GM21423 (cell line): ENCODE measurements around the gene MCCD1.
A peak's percentile ranks its signal among the peaks of the same experiment; 100 is the strongest.
"Not testable (repeated sequence)": the region's sequence is repeated elsewhere in the genome, so short reads cannot be mapped to it uniquely, and the experiment has no call there.

Experiments used
- ATAC-seq: cut with Tn5 transposase; IDR thresholded peaks from one replicate; pipeline ENCODE4 v1.9.1; 2021; ENCODE audit warnings: mild to moderate bottlenecking, moderate library complexity; ENCODE audit not compliant: unreplicated experiment

MCCD1 gene, protein sequence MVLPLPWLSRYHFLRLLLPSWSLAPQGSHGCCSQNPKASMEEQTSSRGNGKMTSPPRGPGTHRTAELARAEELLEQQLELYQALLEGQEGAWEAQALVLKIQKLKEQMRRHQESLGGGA

DNA sequence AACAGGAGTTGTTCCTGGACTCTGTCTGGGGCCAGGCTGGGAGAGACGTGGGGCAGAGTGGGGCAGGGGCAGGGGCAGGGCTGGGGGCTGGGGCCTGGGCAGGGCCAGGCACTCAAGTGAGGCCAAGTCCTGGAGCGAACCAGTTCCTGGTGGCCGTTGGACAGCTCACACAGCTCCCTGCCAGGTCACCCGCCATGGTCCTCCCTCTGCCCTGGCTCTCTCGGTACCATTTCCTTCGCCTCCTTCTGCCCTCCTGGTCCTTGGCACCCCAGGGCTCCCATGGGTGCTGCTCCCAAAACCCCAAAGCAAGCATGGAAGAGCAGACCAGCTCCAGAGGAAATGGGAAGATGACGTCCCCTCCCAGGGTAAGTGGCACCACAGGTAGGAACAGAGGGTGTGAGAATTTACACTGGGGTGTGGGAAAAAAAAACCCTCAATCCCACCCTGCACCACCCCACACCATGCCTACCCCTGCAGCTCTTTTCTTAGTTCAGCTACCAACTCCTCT, at the start of gene MCCD1:
Gene MCCD1, plus strand, starts transcription at position 142 of the 508 bp plus-strand sequence. Its CDS starts 53 bp downstream, at position 195.
- ATAC-seq: no peak

DNA sequence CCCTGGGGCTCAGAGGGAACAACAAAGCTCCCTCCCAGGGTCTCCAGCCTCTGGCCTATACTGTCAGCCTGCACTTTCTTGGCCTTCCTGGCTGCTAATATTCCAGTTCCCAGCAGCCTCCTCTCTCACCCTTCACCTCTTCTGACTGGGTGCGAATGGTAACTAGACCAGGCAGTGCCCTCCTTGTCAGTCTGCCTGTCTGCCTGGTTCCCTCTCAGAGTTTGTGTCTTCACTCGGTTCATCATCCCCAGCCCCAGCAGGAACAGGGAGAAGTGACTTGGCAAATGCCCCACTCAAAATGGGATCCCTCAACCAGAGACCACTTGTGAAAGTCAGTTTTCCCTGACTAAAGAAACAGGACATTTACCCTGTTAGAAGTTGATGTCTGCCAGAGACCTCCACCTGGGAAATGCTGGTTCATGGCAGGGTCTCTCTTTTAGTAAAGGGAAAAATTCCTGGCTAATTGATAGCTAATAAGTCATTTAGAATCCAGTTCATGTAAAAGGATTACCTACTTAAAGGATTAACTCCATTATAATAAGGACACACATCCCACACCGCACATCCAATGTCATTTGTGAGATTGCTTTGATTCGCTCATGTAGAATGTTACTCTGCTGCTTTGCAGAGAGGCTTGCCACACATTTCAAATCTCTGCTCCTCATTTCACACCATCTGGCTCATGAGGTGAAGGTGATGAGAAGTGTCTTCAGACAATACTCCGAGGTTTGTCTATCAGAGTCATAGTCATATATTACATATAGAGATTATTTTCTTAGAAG, 49.4 kb upstream of the MCCD1 start:
- ATAC-seq: no peak

DNA sequence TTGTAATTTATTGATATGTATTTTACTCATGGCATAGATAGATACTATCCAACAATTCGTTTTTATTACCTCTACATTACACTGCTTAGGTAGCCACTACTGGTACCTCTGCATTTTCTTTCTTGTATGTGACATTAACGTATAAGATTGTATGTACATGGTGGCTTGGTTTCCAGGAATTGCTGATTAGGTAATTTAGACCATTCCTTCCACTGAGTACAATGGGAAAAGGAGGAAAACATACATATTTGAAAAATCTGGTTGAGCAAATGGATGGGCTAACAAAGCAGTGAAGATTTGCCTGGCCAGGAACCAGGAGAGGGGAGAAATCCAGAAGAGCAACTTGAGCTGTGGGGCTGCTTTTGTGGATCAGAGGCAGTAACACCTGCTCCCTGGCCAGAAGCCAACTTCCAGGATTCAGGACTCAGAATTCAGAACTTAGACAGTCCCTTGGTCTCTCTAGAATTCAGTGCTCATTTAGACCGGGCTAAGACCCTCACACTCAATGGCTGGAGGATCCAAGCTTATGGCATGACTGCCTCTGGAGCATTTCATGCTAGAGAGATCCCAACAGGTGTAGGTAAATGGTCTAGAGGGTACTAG, 48.7 kb upstream of the MCCD1 start:
- ATAC-seq: no peak

DNA sequence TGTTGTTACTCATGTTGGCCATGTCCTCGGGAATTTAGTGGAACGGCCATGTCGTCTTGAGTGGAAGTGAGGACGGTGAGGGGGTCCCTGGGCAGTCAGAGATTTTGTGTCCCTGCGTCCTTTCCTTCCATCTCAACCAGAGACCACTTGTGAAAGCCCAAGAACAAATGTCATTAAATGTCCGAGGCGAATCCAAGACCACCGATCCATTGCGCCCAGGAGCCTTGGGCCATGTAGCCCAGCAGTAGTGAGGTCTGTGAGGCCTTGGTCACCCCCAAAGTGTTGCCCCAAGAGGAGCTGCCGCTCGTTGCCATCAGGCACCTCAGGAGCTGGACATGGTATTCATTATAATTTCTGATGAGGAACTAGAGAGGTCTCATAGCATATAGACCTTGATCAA, 48.2 kb upstream of the MCCD1 start:
- ATAC-seq: no peak

DNA sequence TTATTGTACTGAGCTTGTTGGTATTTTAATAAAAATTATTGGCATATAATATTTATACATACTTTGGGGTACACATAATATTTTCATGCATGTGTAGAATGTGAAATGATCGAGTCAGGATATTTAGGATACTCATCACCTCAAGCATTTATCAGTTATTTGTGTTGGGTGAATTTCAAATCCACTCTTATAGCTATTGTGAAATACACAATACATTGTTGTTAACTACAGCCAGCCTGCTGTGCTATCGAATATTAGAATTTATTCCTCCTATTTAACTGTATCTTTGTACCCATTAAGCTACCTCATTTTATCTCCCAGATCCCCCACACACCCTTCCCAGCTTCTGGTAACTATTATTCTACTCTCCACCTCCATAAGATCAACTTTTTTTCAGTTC, 45.4 kb upstream of the MCCD1 start:
- no peak for ATAC-seq

DNA sequence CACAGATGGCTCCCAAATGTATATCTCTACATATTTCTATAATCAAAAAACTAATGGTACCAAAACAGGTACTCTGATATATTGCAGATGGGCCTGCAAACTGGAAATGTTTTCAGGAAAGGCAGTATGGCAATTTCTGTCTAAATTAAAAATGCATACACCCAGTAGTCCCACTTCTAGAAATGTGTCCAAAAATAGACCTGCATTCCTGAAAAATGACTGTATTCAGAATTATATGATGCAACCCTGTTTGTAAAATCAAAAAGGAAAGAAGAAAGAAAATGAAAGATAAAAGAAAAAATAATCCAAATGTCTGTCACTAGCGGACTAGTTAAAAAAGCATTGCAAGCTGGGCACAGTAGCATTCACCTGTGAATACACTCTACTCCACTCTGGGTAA, 43.7 kb upstream of the MCCD1 start:
- no peak for ATAC-seq

DNA sequence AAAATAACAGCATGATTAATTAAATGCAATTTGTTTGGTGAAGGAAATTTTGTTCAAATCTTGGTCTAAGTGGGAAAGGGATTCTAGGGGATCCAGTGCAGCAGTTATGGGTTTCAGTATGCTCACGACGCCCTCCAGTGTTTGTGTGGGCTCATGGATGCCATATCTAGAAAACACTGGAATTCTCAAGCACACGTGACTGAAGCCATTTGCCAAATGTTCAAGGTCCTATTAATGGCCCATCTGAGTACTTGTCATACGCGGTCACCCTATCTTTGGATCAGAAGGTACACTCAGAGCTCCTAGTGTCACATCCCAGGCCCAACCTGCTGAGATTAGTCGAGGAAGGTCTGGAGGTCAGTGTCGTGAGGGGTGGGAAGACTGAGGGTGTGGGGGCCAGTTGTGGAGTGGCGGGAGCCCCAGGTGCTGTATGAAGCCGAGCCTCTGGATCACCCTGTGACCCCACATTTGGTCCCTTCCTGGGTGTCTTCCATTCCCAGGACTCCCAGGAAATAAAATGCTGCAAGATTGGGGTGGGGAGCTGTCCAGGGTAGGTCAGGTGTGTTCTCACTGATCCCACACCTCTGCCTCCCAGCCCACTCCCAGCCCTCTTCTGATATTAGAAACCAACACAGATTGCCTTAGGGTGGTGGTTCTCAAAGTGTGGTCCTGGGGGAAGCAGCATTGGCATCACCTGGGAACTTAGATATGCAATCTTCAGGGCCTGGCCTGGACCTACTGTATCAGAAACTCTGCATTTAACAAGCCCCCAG, 42.5 kb upstream of the MCCD1 start:
- ATAC-seq: not testable (repeated sequence)

DNA sequence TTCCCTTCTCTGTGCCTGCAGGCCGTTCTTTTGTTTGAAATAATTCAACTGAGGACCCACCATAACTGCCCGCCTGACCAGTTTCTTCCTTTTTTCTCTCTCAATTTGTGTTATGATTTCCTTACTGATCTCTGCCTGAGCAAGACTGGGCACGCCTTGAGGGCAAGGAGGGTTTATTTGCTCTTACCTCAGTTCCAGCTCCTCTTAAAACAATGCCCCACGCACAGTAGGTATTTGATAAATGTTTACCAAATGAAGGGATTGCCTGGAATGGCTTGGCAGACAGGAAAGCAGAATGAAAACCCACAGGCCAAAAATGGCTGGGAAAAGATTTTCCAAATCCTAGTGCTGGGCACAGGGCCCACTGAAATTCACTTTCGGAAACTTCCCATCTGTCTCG, 41.1 kb upstream of the MCCD1 start:
- not testable (repeated sequence) for ATAC-seq

DNA sequence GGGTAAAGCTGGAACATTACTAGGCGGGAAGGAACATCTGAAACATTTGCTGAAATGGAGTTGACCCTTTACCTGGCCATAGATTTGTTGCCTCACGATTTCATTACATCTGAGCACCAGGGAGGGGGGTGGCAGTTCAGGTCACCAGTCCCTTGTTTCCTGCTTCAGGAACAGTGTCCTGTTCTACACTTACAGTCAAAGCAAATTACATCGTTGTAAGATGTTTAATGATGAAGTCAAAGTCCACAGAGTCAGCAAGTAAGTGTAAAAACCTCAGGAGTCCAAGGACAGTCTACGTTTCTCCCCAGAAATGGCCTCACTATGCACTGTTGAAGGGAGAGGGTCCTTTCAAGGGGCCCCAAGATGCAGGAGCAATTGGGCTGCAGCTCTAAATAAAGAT, 39.7 kb upstream of the MCCD1 start:
- ATAC-seq: no peak

DNA sequence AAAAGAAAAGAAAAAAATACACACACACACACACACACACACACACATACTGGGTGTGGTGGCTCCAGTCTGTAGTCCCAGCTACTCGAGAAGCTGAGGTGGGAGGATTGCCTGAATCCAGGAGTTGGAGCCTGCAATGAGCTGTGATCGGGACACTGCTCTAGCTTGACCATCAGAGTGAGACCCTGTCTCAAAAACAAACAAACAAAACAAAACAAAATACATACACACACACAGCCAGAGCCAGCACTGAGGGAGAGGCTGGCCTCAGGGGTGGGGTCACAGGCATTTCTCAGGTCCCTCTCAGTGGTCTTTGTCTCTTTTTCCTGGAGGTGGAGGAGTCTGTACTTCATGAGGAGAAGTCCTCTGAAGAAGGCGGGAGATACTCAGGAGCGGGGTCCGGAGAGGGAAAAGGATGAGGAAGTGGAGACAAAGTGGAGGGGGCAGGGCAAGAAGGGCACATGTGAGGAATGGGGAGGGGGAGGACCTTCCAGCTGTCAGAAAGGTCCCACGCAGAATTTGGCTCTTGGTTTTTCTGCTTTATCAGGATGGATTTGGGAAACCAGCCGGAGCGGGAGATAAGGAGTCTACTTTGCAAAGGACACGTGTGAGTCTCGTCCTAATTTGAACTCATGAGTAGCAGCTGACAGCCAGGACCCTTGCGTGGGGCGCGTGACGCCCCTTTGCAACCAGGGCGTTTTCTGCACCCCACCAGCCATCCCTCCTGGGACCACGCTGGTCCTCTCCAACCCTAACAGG, 38.5 kb upstream of the MCCD1 start:
- no peak for ATAC-seq

DNA sequence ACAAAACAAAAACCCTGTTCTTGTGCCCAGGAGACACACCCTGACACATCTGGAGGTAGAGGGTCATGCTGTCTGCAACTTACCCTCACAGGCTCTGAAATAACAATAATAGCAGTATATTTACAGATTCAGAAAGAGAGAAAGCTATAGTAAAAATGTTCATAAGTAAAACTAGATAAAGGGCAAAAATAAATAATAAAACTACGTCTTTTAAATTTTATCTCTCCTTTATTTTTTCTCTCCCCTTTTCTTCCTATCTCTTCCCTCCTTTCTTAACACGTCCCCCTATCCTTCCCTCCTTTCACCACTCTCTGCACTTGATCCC, 35.2 kb upstream of the MCCD1 start:
- not testable (repeated sequence) for ATAC-seq

DNA sequence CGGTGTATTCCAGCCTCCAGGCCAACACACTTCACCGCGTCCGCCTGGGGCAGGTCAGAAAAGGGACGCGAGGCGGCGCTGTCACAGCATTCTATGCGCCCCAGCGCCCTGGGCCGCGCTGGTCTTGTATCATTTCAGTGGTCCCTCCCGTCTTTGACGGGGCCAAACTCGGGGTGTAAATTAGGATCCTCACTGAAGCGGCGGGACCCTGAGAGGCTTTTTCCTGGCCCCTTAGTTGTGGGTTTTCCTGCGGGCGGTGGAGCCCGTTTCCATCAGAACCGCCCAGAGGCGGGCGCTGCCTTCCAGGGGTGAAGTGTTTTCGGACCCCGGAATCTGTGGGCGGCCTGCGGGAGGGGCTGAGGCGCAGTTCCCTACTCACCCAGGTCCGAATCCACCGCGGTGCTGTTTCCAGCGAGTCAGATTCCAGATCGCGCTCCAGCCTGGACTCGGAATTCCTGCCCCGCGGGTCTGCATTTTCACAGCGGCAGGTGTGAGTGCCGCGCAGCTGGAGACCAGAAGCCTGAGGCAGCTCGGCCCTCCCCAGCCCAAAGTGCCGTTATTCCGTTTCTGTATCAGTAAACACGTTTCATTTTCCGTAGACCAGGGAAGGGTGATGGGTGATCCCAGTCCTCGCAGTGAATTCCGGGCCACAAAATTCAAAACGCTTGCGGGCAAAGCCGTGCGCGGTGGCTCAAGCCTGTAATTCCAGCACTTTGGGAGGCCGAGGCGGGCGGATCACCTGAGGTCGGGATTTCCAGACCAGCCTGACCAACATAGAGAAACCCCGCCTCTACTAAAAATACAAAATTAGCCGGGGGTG, 34.7 kb upstream of the MCCD1 start:
- no peak for ATAC-seq

DNA sequence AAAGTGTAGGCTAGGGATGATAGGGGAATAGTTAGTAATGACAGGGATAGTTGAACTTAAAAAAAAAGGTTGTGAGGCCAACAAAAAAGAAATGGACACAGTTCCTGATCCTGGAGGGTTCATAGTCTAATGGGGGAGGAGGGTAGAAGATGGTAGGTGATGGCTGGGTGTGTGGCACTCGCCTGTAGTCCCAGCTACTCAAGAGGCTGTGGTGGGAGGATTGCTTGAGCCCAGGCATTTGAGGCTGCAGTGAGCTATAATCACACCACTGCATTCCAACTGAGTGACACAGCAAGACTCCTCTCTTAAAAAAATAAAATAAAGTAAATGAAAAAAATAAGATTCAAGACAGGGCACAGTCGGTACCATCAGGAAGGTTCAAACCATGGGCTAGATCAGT, 33.2 kb upstream of the MCCD1 start:
- ATAC-seq: no peak

DNA sequence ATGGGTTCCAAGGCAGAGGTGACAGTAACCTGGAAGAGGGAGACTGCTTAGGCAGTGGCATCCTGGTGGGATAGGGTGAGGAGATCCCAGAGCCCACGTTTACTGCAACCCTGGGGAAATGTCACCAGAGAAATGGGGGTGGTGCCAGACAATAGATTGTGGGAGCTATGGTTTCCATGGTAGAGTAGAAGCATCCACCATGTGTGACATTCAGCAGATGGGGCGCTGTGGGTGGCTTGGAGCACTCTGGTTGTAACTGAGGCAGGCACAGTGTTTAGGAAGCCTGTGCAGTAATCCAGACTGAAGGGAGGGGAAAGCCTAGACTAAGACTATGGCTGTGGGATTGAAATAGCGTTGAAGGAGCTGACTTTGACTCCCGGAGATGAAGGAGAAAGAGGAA, 31.9 kb upstream of the MCCD1 start:
- not testable (repeated sequence) for ATAC-seq

DNA sequence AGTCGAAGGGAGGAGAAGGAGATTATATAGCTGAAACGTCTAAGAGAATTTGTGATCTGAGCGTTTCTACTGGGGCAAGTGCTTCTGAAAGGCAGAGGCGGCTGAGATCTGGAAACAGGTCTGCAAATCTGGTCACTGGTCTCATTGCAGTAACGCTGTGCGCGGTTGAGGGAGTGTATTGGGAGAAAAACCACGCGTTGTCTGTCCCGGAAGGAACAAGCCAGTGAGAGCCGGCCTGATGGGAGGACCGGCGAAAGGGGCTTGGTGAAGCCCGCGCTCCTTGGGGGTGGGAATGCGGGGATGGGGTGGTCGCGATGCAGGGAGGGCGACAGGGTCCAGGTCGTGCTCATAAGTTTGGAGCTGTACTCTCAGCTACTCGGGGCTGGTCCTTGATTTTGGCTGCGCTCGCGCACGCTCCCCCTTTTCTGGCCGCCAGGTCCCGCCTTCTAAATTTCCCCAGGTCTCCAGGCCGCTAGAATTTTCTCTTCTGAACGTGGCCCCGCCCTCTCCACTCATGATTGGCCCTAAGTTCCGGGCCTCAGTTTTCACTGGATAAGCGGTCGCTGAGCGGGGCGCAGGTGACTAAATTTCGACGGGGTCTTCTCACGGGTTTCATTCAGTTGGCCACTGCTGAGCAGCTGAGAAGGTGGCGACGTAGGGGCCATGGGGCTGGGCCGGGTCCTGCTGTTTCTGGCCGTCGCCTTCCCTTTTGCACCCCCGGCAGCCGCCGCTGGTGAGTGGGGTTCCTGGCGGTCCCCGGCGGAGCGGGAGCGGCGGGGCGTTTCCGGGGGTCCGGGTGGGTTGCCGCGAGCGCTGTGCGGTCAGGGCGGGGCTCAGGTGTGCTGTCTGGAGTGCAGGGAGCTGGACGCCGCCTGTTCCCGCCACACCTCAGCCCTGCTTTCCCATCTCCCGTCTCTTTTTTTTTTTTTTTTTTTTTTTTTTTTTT, 31.0 kb upstream of the MCCD1 start, which contains the start of gene MICB:
Gene MICB, plus strand, starts transcription at position 615 of the 946 bp plus-strand sequence. Its CDS starts 49 bp downstream, at position 664.
- ATAC-seq: peak; percentile 52

DNA sequence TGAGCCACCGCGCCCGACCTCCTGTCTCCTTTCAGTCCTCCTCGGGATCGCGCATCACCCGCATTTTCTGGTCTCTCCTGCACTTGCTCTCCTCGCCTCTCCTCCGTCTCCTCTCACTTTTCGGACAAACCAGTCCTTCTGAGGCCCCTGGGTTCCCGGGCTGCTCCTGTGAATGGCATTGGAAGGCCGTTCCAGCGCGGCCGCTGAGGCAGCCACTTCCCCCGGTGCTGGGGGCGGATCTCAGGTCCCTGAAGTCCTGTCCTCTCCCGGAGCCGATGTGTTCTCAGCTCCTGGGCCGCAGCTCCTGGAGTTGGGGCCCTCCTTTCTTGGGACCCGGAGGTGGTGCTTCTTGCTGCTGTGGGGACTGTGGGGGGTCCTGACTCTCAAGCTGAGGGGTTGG, 30.0 kb upstream of the MCCD1 start:
- no peak for ATAC-seq

DNA sequence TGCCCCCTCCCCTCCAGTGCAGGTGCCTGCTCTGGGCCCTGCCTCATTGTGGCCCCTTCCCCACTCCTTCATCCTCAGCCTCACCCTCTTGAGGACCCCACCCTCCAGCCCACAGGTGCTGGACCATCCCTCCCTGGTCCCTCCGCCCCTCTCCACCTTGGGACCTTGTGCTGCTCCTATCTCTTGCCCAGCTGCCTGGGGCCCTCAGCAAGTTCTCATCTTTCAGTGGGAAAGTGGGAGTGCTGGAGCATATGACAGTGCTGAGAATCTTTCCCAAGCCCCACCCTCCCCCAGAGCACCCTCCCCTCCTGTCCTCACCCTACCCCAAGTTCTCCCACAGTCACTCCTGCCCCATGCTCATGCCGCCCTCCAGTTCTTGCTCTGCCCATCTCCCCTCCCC, 29.1 kb upstream of the MCCD1 start:
- ATAC-seq: not testable (repeated sequence)

DNA sequence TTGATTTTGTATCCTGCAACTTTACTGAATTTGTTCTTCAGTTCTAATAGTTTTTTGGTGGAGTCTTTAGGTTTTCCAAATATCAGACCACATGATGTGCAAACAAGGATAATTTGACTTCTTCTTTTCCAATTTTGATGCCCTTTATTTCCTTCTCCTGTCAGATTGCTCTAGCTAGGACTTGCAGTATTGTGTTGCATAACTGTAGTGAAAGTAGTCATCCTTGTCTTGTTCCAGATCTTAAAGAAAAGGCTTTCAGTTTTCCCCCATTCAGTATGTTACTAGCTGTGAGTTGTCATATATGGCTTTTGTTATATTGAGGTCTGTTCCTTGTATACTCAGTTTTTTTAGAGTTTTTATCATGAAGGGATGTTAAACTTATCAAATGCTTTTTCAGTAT, 26.2 kb upstream of the MCCD1 start:
- no peak for ATAC-seq

DNA sequence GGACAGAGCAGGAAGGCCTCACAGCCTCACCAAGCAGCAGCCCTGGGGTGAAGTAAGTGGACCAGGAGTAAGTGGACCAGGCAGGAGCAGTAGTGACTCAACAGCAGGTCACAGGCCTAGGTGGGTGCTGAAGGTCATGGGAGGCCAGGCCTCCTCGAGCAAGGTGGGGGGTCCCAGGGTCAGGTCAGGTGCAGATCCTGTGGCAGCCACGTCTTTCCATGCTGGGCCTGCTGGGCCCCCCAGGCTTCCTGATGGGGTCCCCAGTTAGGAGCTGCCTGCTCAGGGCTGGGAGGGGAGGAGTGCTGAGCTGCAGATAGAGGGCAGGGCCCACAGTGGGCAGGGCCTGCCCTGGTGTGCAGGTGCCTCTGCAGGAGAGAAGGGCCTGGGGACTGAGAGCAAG, 19.7 kb upstream of the MCCD1 start:
- ATAC-seq: not testable (repeated sequence)
